HCT116 (cell line): ENCODE measurements around the gene SLC13A4. TPM values are rescaled to one million over a fixed set of nuclear protein-coding genes. Genes with fewer than 3 reads are reported as not detected.

ENCODE experiments used
- ATAC-seq: fragments of 200-7000 bp; cut with Tn5 transposase; 2 replicates; pipeline ENCODE4 v1.9.1; 2020; ENCODE audit warnings: mild to moderate bottlenecking, moderate library complexity
- BruUV-seq: library from RNA; stranded (reverse); fragments of 400-500 nt; replicated peaks from 2 replicates; lab custom pipeline; 2021; lab: Mats Ljungman, UMichigan
- CTCF ChIA-PET: fragments of 300-600 bp; sonication (Branson Sonifier 250); formaldehyde crosslinking; loops from one replicate; lab custom pipeline; 2021; ENCODE audit warnings: antibody characterized with exemption; lab: Charles Lee
- POLR2A ChIA-PET: fragments of 300-600, 350-600 bp; sonication (Branson Sonifier 250); formaldehyde crosslinking; loops from one replicate; lab custom pipeline; 2021; ENCODE audit warnings: antibody characterized with exemption; lab: Charles Lee
- RAD21 ChIA-PET, 2 experiments: fragments of 300-600 bp; sonication (Branson Sonifier 250); formaldehyde crosslinking; loops; one replicate each; lab custom pipeline; 2023; ENCODE audit warnings: low total read pairs in 2 of 2; ENCODE audit not compliant: uncharacterized antibody in 2 of 2, unreplicated experiment in 2 of 2, low non-redundant PET in 1 of 2; lab: Charles Lee
- DNase-seq: peaks from one replicate; pipeline ENCODE4 v3.0.0-alpha.2; 2010; ENCODE audit warnings: low read depth, low spot score
- H2AFZ ChIP-seq: fragments of 200-600 bp; shearing (Covaris generic), sonication (generic); 2 replicates; pipeline ENCODE4 v1.6.1; 2017; ENCODE audit warnings: low read depth, mixed run types, mixed read lengths, antibody characterized with exemption, low read length; ENCODE audit not compliant: poor library complexity, severe bottlenecking
- H3K27ac ChIP-seq: 2 replicates; pipeline ENCODE4 v1.5.1; 2012; ENCODE audit warnings: low read depth, low read length
- H3K27me3 ChIP-seq: fragments of 200-600 bp; sonication (generic); 2 replicates; pipeline ENCODE4 v1.6.1; 2016; ENCODE audit warnings: mixed run types, low read length, mixed read lengths; ENCODE audit not compliant: insufficient read depth
- H3K36me3 ChIP-seq, 2 experiments: fragments of 200-500 bp in 1 of 2; fragments of 200-600 bp in 1 of 2; sonication (Bioruptor generic) in 1 of 2; sonication (generic) in 1 of 2; 2 replicates each; pipeline versions ENCODE4 v1.5.1 to v1.6.1; 2014 to 2016; ENCODE audit warnings: low read length in 2 of 2, inconsistent platforms in 1 of 2, mixed read lengths in 1 of 2, mixed run types in 1 of 2; ENCODE audit not compliant: insufficient read depth in 2 of 2, control insufficient read depth in 1 of 2
- H3K4me1 ChIP-seq, 2 experiments: fragments of 200-600 bp in 1 of 2; sonication (generic) in 1 of 2; 2 replicates each; pipeline versions ENCODE4 v1.5.1 to v1.6.1; 2012 to 2017; ENCODE audit warnings: low read length in 2 of 2, inconsistent platforms in 1 of 2, mild to moderate bottlenecking in 1 of 2, mixed read lengths in 1 of 2, mixed run types in 1 of 2, moderate library complexity in 1 of 2; ENCODE audit not compliant: insufficient read depth in 2 of 2, control insufficient read depth in 1 of 2
- H3K4me2 ChIP-seq: fragments of 200-600 bp; sonication (generic); 2 replicates; pipeline ENCODE4 v1.6.1; 2017; ENCODE audit warnings: mixed run types, low read length, mixed read lengths
- H3K4me3 ChIP-seq, 2 experiments: fragments of 200-600 bp in 1 of 2; sonication (generic) in 1 of 2; replicated peaks in 1 of 2; 2 replicates each; pipeline ENCODE4 v1.5.1; 2011 to 2016; ENCODE audit warnings: low read length in 2 of 2, control low read depth in 1 of 2, low read depth in 1 of 2, mild to moderate bottlenecking in 1 of 2, mixed read lengths in 1 of 2, mixed run types in 1 of 2
- H3K79me2 ChIP-seq: fragments of 200-600 bp; sonication (generic); 2 replicates; pipeline ENCODE4 v1.6.1; 2017; ENCODE audit warnings: mild to moderate bottlenecking, mixed run types, low read length, moderate library complexity, mixed read lengths; ENCODE audit not compliant: insufficient read depth
- H3K9ac ChIP-seq: fragments of 200-600 bp; sonication (generic); 2 replicates; pipeline ENCODE4 v1.6.1; 2016; ENCODE audit warnings: low read length, mixed read lengths
- H3K9me2 ChIP-seq: fragments of 200-600 bp; sonication (generic), shearing (Covaris generic); 2 replicates; pipeline ENCODE4 v1.6.1; 2017; ENCODE audit warnings: mixed run types, mild to moderate bottlenecking, moderate library complexity; ENCODE audit not compliant: insufficient read depth
- H3K9me3 ChIP-seq, 2 experiments: fragments of 200-500 bp in 1 of 2; fragments of 200-600 bp in 1 of 2; sonication (Bioruptor generic) in 1 of 2; sonication (generic) in 1 of 2; 2 replicates each; pipeline ENCODE4 v1.6.1; 2014 to 2017; ENCODE audit warnings: low read length in 2 of 2, mixed read lengths in 2 of 2, inconsistent platforms in 1 of 2, low read depth in 1 of 2, mild to moderate bottlenecking in 1 of 2, mixed run types in 1 of 2, moderate library complexity in 1 of 2; ENCODE audit not compliant: control insufficient read depth in 1 of 2, insufficient read depth in 1 of 2
- H4K20me1 ChIP-seq: fragments of 200-600 bp; sonication (generic), shearing (Covaris generic); 2 replicates; pipeline ENCODE4 v1.6.1; 2017; ENCODE audit warnings: mixed run types, mild to moderate bottlenecking, moderate library complexity; ENCODE audit not compliant: insufficient read depth
- CBX3 ChIP-seq: IDR thresholded peaks from 2 replicates; pipeline ENCODE4 v1.6.1; 2012; ENCODE audit warnings: low read depth
- CEBPB ChIP-seq: IDR thresholded peaks from 2 replicates; pipeline ENCODE4 v1.6.1; 2012; ENCODE audit warnings: low read depth
- EGR1 ChIP-seq: IDR thresholded peaks from 2 replicates; pipeline ENCODE4 v1.6.1; 2012; ENCODE audit warnings: low read depth
- ELF1 ChIP-seq: IDR thresholded peaks from 2 replicates; pipeline ENCODE4 v1.6.1; 2012; ENCODE audit warnings: low read depth, borderline replicate concordance
- EZH2 ChIP-seq: fragments of 200-600 bp; sonication (generic); IDR thresholded peaks from 2 replicates; pipeline ENCODE4 v1.6.1; 2017; ENCODE audit warnings: antibody characterized with exemption, mixed run types
- JUND ChIP-seq: IDR thresholded peaks from 2 replicates; pipeline ENCODE4 v1.6.1; 2012
- SIN3A ChIP-seq: IDR thresholded peaks from 2 replicates; pipeline ENCODE4 v1.6.1; 2012; ENCODE audit warnings: low read depth
- SP1 ChIP-seq: IDR thresholded peaks from 2 replicates; pipeline ENCODE4 v1.6.1; 2012; ENCODE audit warnings: low read depth
- SRF ChIP-seq: IDR thresholded peaks from 2 replicates; pipeline ENCODE4 v1.6.1; 2012; ENCODE audit warnings: low read depth
- TCF7L2 ChIP-seq: IDR thresholded peaks from 2 replicates; pipeline ENCODE4 v1.7.0; 2011; ENCODE audit warnings: borderline replicate concordance, inconsistent platforms; ENCODE audit not compliant: insufficient read depth, insufficient read length; ENCODE audit errors: extremely low read depth
- YY1 ChIP-seq: IDR thresholded peaks from 2 replicates; pipeline ENCODE4 v1.6.1; 2011; ENCODE audit warnings: low read length, low read depth, moderate library complexity, mild to moderate bottlenecking; ENCODE audit not compliant: insufficient replicate concordance; ENCODE audit errors: extremely low read depth
- ZFX ChIP-seq: fragments of 450-650 bp; IDR thresholded peaks from 2 replicates; pipeline ENCODE4 v1.6.1; 2017
- ZNF274 ChIP-seq: fragments of 200-500 bp; sonication (Bioruptor generic); IDR thresholded peaks from 2 replicates; pipeline ENCODE4 v1.6.1; 2014; ENCODE audit warnings: mild to moderate bottlenecking, low read depth, low read length, inconsistent platforms
- intact Hi-C: fragments of 100-400 bp; cut with micrococcal nuclease; formaldehyde crosslinking; loops from 2 replicates; pipeline ENCODE4 v1.10.0; 2022
- total RNA-seq: library from RNA; stranded (reverse); gene quantifications from one replicate; pipeline ENCODE4 v1.2.1, GENCODE V29; 2021; ENCODE audit not compliant: unreplicated experiment
- TF ChIP-seq, protein P1 (sequence below): IDR thresholded peaks from 2 replicates; pipeline ENCODE4 v1.6.1; 2012
- TF ChIP-seq, protein P2 (sequence below): IDR thresholded peaks from 2 replicates; pipeline ENCODE4 v1.6.1; 2012; ENCODE audit warnings: low read depth

Gene SLC13A4
- total RNA-seq, 1 experiment from 2014 or later: 0.30 TPM

DNA sequence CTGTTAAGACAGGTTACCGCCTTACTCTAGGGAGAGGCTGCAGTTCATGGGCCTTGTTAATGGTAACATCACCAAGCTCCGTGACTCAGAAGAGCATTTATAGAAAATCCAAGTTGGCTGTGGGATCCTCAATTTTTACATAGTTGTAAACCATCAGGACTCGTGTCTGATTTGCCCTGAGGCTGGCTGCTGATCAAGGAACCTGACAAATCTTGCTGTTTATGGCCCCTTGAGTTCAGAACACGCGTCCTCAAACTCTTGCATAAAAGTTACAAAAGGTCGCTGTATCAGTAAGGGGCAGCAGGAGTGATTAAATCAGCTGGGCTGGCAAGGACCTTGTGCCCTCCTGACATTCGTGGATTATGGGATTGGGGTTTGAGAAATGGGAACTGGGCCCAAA is 4.6 kb downstream of the SLC13A4 start:
- no TSS peak for BruUV-seq
- TF ChIP-seq EZH2: no peak
- TF ChIP-seq EGR1: no peak
- TF ChIP-seq ELF1: no peak
- TF ChIP-seq SRF: no peak
- TF ChIP-seq, protein P1, sequence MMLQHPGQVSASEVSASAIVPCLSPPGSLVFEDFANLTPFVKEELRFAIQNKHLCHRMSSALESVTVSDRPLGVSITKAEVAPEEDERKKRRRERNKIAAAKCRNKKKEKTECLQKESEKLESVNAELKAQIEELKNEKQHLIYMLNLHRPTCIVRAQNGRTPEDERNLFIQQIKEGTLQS: no peak
- TF ChIP-seq, protein P2, sequence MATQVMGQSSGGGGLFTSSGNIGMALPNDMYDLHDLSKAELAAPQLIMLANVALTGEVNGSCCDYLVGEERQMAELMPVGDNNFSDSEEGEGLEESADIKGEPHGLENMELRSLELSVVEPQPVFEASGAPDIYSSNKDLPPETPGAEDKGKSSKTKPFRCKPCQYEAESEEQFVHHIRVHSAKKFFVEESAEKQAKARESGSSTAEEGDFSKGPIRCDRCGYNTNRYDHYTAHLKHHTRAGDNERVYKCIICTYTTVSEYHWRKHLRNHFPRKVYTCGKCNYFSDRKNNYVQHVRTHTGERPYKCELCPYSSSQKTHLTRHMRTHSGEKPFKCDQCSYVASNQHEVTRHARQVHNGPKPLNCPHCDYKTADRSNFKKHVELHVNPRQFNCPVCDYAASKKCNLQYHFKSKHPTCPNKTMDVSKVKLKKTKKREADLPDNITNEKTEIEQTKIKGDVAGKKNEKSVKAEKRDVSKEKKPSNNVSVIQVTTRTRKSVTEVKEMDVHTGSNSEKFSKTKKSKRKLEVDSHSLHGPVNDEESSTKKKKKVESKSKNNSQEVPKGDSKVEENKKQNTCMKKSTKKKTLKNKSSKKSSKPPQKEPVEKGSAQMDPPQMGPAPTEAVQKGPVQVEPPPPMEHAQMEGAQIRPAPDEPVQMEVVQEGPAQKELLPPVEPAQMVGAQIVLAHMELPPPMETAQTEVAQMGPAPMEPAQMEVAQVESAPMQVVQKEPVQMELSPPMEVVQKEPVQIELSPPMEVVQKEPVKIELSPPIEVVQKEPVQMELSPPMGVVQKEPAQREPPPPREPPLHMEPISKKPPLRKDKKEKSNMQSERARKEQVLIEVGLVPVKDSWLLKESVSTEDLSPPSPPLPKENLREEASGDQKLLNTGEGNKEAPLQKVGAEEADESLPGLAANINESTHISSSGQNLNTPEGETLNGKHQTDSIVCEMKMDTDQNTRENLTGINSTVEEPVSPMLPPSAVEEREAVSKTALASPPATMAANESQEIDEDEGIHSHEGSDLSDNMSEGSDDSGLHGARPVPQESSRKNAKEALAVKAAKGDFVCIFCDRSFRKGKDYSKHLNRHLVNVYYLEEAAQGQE: no peak
- TF ChIP-seq ZFX: no peak
- no peak for TF ChIP-seq SIN3A
- TF ChIP-seq CEBPB: no peak
- no peak for TF ChIP-seq ZNF274
- no peak for TF ChIP-seq YY1
- no peak for TF ChIP-seq SP1
- TF ChIP-seq TCF7L2: no peak
- TF ChIP-seq CBX3: no peak
- no peak for TF ChIP-seq JUND

More for the DNA sequence above, 4.6 kb downstream of the SLC13A4 start:
- ChIA-PET POLR2A (no interaction called here), RAD21 (no interaction called here), CTCF (no interaction called here)
- H3K9me3 ChIP-seq: no peaks in the 10 kb centered on the region
- no peaks in the 10 kb centered on the region for H3K36me3 ChIP-seq
- no peak overlapping the region for H3K4me2 ChIP-seq
- H3K79me2 ChIP-seq: no peaks in the 10 kb centered on the region
- no peak overlapping the region for H3K9ac ChIP-seq
- H3K9me2 ChIP-seq: no peaks in the 10 kb centered on the region
- H3K4me1 ChIP-seq: peaks cover 0 to 7% of the 10 kb centered on the region in 2 experiments; a peak in 1 of 4 replicates
- DNase-seq: no peak
- no peak for ATAC-seq
- H2AFZ ChIP-seq: no peak overlapping the region
- no peak overlapping the region for H3K27ac ChIP-seq
- H3K27me3 ChIP-seq: no peaks in the 10 kb centered on the region
- intact Hi-C loops: no loop called here
- no peak overlapping the region for H3K4me3 ChIP-seq
- no peaks in the 10 kb centered on the region for H4K20me1 ChIP-seq
